Activated CD8-positive, alpha-beta memory T cell treated with anti-CD3 and anti-CD28 coated beads for 48 hours (primary cell): Measurements from ENCODE around the gene TOM1L2.
"Not testable (repeated sequence)": the region's sequence is repeated elsewhere in the genome, so short reads cannot be mapped to it uniquely, and the experiment has no call there.

Experiments
- DNase-seq, 3 experiments: peaks; one replicate each; pipeline ENCODE4 v3.0.0-alpha.2; 2020; ENCODE audit warnings: low read depth in 2 of 3, low spot score in 2 of 3

TOM1L2 gene

GRCh38 chr17:17944743-17945142 is 27.5 kb downstream of the TOM1L2 start:
- DNase-seq: no peak

GRCh38 chr17:17944242-17944641 is 28.0 kb downstream of the TOM1L2 start:
- DNase-seq: no peak

- no peak for DNase-seq
Measured at GRCh38 chr17:17943281-17943984, 28.8 kb downstream of the TOM1L2 start.

GRCh38 chr17:17942846-17943245 is 29.4 kb downstream of the TOM1L2 start:
- no peak for DNase-seq

- no peak for DNase-seq
Measured at GRCh38 chr17:17941015-17941414, 31.2 kb downstream of the TOM1L2 start.

GRCh38 chr17:17940441-17940911 is 31.7 kb downstream of the TOM1L2 start:
- DNase-seq: no peak

- not testable (repeated sequence) for DNase-seq
Measured at GRCh38 chr17:17939941-17940340, 32.3 kb downstream of the TOM1L2 start.

GRCh38 chr17:17938388-17939107 is 33.7 kb downstream of the TOM1L2 start:
- DNase-seq: no peak

GRCh38 chr17:17937958-17938357 is 34.2 kb downstream of the TOM1L2 start:
- no peak for DNase-seq

- no peak for DNase-seq
Measured at GRCh38 chr17:17937201-17937853, 34.9 kb downstream of the TOM1L2 start.

GRCh38 chr17:17935321-17936271 is 36.6 kb downstream of the TOM1L2 start:
- no peak for DNase-seq

- no peak for DNase-seq
Measured at GRCh38 chr17:17934806-17935205, 37.4 kb downstream of the TOM1L2 start.

- DNase-seq: no peak
Measured at GRCh38 chr17:17934214-17934613, 38.0 kb downstream of the TOM1L2 start.

GRCh38 chr17:17933775-17934174 is 38.4 kb downstream of the TOM1L2 start:
- no peak for DNase-seq

GRCh38 chr17:17931159-17931558 is 41.0 kb downstream of the TOM1L2 start:
- no peak for DNase-seq

- no peak for DNase-seq
Measured at GRCh38 chr17:17930674-17931073, 41.5 kb downstream of the TOM1L2 start.

- no peak for DNase-seq
Measured at GRCh38 chr17:17929655-17930380, 42.4 kb downstream of the TOM1L2 start.

GRCh38 chr17:17928398-17929287 is 43.6 kb downstream of the TOM1L2 start:
- DNase-seq: no peak

GRCh38 chr17:17926840-17927449 is 45.3 kb downstream of the TOM1L2 start:
- DNase-seq: no peak
